Suprapubic skin (tissue), 4 donors: Measurements from ENCODE around the gene UGT1A4. TPM values are rescaled to one million over a fixed set of nuclear protein-coding genes. Genes with fewer than 3 reads are reported as not detected.

ENCODE experiments used
- DNase-seq, 2 donors: peaks; one replicate each; pipeline ENCODE4 v3.0.0-alpha.2; 2019; ENCODE audit warnings: low spot score in 2 of 2
- H3K27ac ChIP-seq: fragments of 200-600 bp; sonication (generic); one replicate; pipeline ENCODE4 v1.5.1; 2019
- H3K27me3 ChIP-seq: fragments of 200-600 bp; sonication (generic); one replicate; pipeline ENCODE4 v1.5.1; 2019
- H3K36me3 ChIP-seq: fragments of 200-600 bp; sonication (generic); one replicate; pipeline ENCODE4 v1.5.1; 2019
- H3K4me1 ChIP-seq: fragments of 200-600 bp; sonication (generic); one replicate; pipeline ENCODE4 v1.5.1; 2019
- H3K4me3 ChIP-seq: fragments of 200-600 bp; sonication (generic); one replicate; pipeline ENCODE4 v1.5.1; 2019; ENCODE audit warnings: mild to moderate bottlenecking
- H3K9me3 ChIP-seq: fragments of 200-600 bp; sonication (generic); one replicate; pipeline ENCODE4 v1.5.1; 2019
- CTCF ChIP-seq, 2 donors: fragments of 200-600 bp in 1 of 2; fragments of 450-650 bp in 1 of 2; sonication (generic) in 1 of 2; IDR thresholded peaks; one replicate each; pipeline ENCODE4 v1.5.1; 2016 to 2019; ENCODE audit warnings: antibody characterized with exemption in 2 of 2, mild to moderate bottlenecking in 1 of 2, moderate library complexity in 1 of 2
- EP300 ChIP-seq: sonication (generic); formaldehyde crosslinking; IDR thresholded peaks from one replicate; pipeline ENCODE4 v1.6.1; 2017; ENCODE audit warnings: antibody characterized with exemption
- POLR2A ChIP-seq, 2 donors: fragments of 450-650 bp; IDR thresholded peaks; one replicate each; pipeline ENCODE4 v1.6.1; 2017; ENCODE audit warnings: antibody characterized with exemption in 2 of 2, mild to moderate bottlenecking in 2 of 2, moderate library complexity in 2 of 2
- POLR2AphosphoS5 ChIP-seq, 3 donors: sonication (generic); formaldehyde crosslinking; IDR thresholded peaks; one replicate each; pipeline ENCODE4 v1.6.1; 2017; ENCODE audit warnings: antibody characterized with exemption in 3 of 3
- WGBS: methylation state at CpG from one replicate; pipeline ENCODE4 v1.1.5; 2018; 5-methylcytosine and 5-hydroxymethylcytosine counted together
- total RNA-seq, 4 donors: library from RNA; depleted of rRNA; stranded (reverse); fragments of >200 nt; gene quantifications; one replicate each; pipeline ENCODE4 v1.1.0, GENCODE V29; 2016

The UGT1A4 gene
- total RNA-seq, 4 donors from 2014 or later: 1.8 to 2.6 (median 2.3) TPM; not detected in 1

GRCh38 chr2:233691443-233692433 is 26.8 kb upstream of the UGT1A4 start:
- H3K27ac ChIP-seq: peak overlapping the region; percentile 59
- peak in 1 of 3 donors; percentile 8 for TF ChIP-seq POLR2AphosphoS5 (IDR thresholded peaks at IDR 0.05)
- TF ChIP-seq EP300: no peak
- peak in 1 of 2 donors; percentile 61 for DNase-seq

GRCh38 chr2:233692648-233693047 is 25.9 kb upstream of the UGT1A4 start, which contains the start of gene UGT1A6:
TSS of gene UGT1A6 (plus strand) at chr2:233692890. CDS start at chr2:233693005, 115 bp downstream.
- peak within 1 kb of the TSS; percentile 20 for H3K4me3 ChIP-seq
- peaks cover 8% of the 10 kb centered on the region for H3K4me1 ChIP-seq
- H3K9me3 ChIP-seq: no peaks in the 10 kb centered on the region
- WGBS: 76% methylated on average over 4 of the region's 4 CpGs
- no peaks in the 10 kb centered on the region for H3K27me3 ChIP-seq
- peak within 1 kb of the TSS; percentile 59 for H3K27ac ChIP-seq
- H3K36me3 ChIP-seq: no peaks in the 10 kb centered on the region
- DNase-seq: no peak
- TF ChIP-seq POLR2A (IDR thresholded peaks at IDR 0.05) (no peak), CTCF (IDR thresholded peaks at IDR 0.05) (no peak), EP300 (no peak), POLR2AphosphoS5 (IDR thresholded peaks at IDR 0.05) (no peak)

More at GRCh38 chr2:233691443-233692433, 26.8 kb upstream of the UGT1A4 start:
- Histone ChIP-seq H3K4me1 (peaks cover 8% of the 10 kb centered on the region), H3K36me3 (no peaks in the 10 kb centered on the region), H3K27me3 (peaks cover 2% of the 10 kb centered on the region), H3K4me3 (peak overlapping the region; percentile 20), H3K9me3 (no peaks in the 10 kb centered on the region)
- 67% methylated on average over 11 of the region's 11 CpGs for WGBS

- H3K27me3 ChIP-seq: no peaks in the 10 kb centered on the region
- WGBS: 76% methylated on average over 6 of the region's 6 CpGs
- no peak for DNase-seq
- H3K36me3 ChIP-seq: no peaks in the 10 kb centered on the region
- TF ChIP-seq EP300 (no peak), POLR2AphosphoS5 (IDR thresholded peaks at IDR 0.05) (no peak), POLR2A (IDR thresholded peaks at IDR 0.05) (no peak), CTCF (IDR thresholded peaks at IDR 0.05) (no peak)
- H3K4me3 ChIP-seq: no peak overlapping the region
- no peaks in the 10 kb centered on the region for H3K9me3 ChIP-seq
- peaks cover 12% of the 10 kb centered on the region for H3K4me1 ChIP-seq
- no peak overlapping the region for H3K27ac ChIP-seq
Observed at GRCh38 chr2:233693963-233694362, 24.6 kb upstream of the UGT1A4 start.

GRCh38 chr2:233698740-233699139 is 19.8 kb upstream of the UGT1A4 start:
- 83% methylated on average over 2 of the region's 4 CpGs for WGBS
- Histone ChIP-seq H3K9me3 (no peaks in the 10 kb centered on the region), H3K4me3 (no peak overlapping the region), H3K27ac (no peak overlapping the region), H3K27me3 (no peaks in the 10 kb centered on the region), H3K36me3 (no peaks in the 10 kb centered on the region), H3K4me1 (peaks cover 15% of the 10 kb centered on the region)
- no peak for DNase-seq
- TF ChIP-seq EP300: no peak
- no peak for TF ChIP-seq CTCF (IDR thresholded peaks at IDR 0.05)
- no peak for TF ChIP-seq POLR2A (IDR thresholded peaks at IDR 0.05)
- TF ChIP-seq POLR2AphosphoS5 (IDR thresholded peaks at IDR 0.05): no peak

GRCh38 chr2:233699424-233700027 is 19.0 kb upstream of the UGT1A4 start:
- no peak for TF ChIP-seq EP300
- TF ChIP-seq CTCF (IDR thresholded peaks at IDR 0.05): no peak
- TF ChIP-seq POLR2A (IDR thresholded peaks at IDR 0.05): no peak
- no peak for TF ChIP-seq POLR2AphosphoS5 (IDR thresholded peaks at IDR 0.05)
- Histone ChIP-seq H3K36me3 (no peaks in the 10 kb centered on the region), H3K4me1 (peaks cover 15% of the 10 kb centered on the region), H3K9me3 (no peaks in the 10 kb centered on the region), H3K27me3 (no peaks in the 10 kb centered on the region), H3K27ac (no peak overlapping the region), H3K4me3 (no peak overlapping the region)
- DNase-seq: no peak
- WGBS: 87% methylated on average over 8 of the region's 8 CpGs
